Upper lobe of left lung (tissue), 6 donors: ENCODE data around the gene MFAP3L. TPM values are rescaled to one million over a fixed set of nuclear protein-coding genes. Genes with fewer than 3 reads are reported as not detected.
"Not testable (repeated sequence)": the region's sequence is repeated elsewhere in the genome, so short reads cannot be mapped to it uniquely, and the experiment has no call there.

ENCODE experiments used
- ATAC-seq, 2 donors: fragments of 200-7000 bp; cut with Tn5 transposase; one replicate each; pipeline ENCODE4 v1.9.1; 2022; ENCODE audit warnings: mild to moderate bottlenecking in 2 of 2, moderate library complexity in 2 of 2; ENCODE audit not compliant: low FRiP score in 2 of 2
- DNase-seq, 2 donors: peaks; one replicate each; pipeline ENCODE4 v3.0.0-alpha.2; 2019 to 2020
- H3K27ac ChIP-seq, 4 donors: fragments of 200-600 bp; sonication (generic); one replicate each; pipeline ENCODE4 v1.5.1; 2016 to 2019
- H3K27me3 ChIP-seq, 4 donors: fragments of 200-600 bp; sonication (generic); one replicate each; pipeline ENCODE4 v1.5.1; 2017 to 2019
- H3K36me3 ChIP-seq, 4 donors: fragments of 200-600 bp; sonication (generic); one replicate each; pipeline ENCODE4 v1.5.1; 2016 to 2019
- H3K4me1 ChIP-seq, 4 donors: fragments of 200-600 bp; sonication (generic); one replicate each; pipeline ENCODE4 v1.5.1; 2018 to 2019
- H3K4me3 ChIP-seq, 4 donors: fragments of 200-600 bp; sonication (generic); one replicate each; pipeline ENCODE4 v1.5.1; 2017 to 2019; ENCODE audit warnings: mild to moderate bottlenecking in 2 of 4, moderate library complexity in 1 of 4
- H3K9me3 ChIP-seq, 4 donors: fragments of 200-600 bp; sonication (generic); one replicate each; pipeline ENCODE4 v1.5.1; 2018 to 2019
- EP300 ChIP-seq, 4 donors: sonication (generic); formaldehyde crosslinking; IDR thresholded peaks; one replicate each; pipeline ENCODE4 v1.5.1; 2017; ENCODE audit warnings: antibody characterized with exemption in 4 of 4, control low read depth in 2 of 4
- POLR2A ChIP-seq, 4 donors: fragments of 450-650 bp; IDR thresholded peaks; one replicate each; pipeline ENCODE4 v1.5.1; 2016 to 2017; ENCODE audit warnings: antibody characterized with exemption in 4 of 4, mild to moderate bottlenecking in 2 of 4
- POLR2AphosphoS5 ChIP-seq, 2 donors: sonication (generic); formaldehyde crosslinking; IDR thresholded peaks; one replicate each; pipeline ENCODE4 v1.5.1; 2017; ENCODE audit warnings: antibody characterized with exemption in 2 of 2
- WGBS, 2 donors: methylation state at CpG; one replicate each; pipeline ENCODE4 v1.1.5; 2017 to 2018; 5-methylcytosine and 5-hydroxymethylcytosine counted together
- total RNA-seq, 6 donors: library from RNA; depleted of rRNA in 4 of 6; stranded (reverse); fragments of >200 nt in 4 of 6; gene quantifications; one replicate each; pipeline versions ENCODE4 v1.1.0 to v1.2.1, GENCODE V29; 2016 to 2021
- TF ChIP-seq, protein P1 (sequence below), 6 experiments: fragments of 450-650 bp in 4 of 6; fragments of 200-600 bp in 2 of 6; sonication (generic) in 2 of 6; IDR thresholded peaks; one replicate each; pipeline ENCODE4 v1.5.1; 2016 to 2019; ENCODE audit warnings: antibody characterized with exemption in 6 of 6
- donor health status: DM: no; HTN: no; CAD: no; lungs with moderate emphysema.
- donor health status: DM: no; HTN: yes; CAD: no; lungs with severe emphysema.

MFAP3L gene
- total RNA-seq, 6 donors from 2014 or later, result 2.1 to 11.7 (median 6.4) TPM

DNA sequence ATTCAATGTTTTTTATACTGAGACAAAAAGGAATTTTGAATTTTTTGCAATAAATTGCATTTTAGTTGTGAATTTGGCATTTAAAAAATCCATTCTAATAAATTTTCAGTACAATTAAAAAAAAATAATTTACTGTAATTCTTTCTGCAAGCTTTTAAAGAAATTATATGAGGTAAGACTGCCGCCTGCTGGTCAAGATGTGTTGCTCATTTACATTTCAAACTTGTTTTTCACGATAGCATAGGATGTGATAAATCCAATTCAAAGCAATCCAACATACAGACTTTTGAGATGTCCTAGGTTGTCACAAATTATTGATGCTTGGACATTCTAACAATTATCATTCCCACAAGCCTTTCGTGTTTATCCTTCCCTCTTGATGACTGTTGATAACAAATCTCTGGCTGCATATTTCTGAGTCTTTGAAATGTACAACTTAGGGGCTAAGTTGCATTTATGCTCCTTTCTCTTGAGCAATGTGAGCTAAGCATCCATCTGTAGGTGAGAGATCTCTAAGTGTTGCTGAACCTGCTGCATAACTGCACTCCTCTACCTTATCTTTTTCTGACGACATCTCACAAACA is 21.7 kb upstream of the MFAP3L start:
- Histone ChIP-seq H3K4me1 (no peaks in the 10 kb centered on the region), H3K36me3 (no peaks in the 10 kb centered on the region), H3K4me3 (no peak overlapping the region), H3K27ac (no peak overlapping the region), H3K9me3 (no peaks in the 10 kb centered on the region), H3K27me3 (no peaks in the 10 kb centered on the region)
- WGBS, 2 donors, result 16 to 22% methylated on average over 4 of the region's 4 CpGs
- no peak for ATAC-seq
- TF ChIP-seq, protein P1, sequence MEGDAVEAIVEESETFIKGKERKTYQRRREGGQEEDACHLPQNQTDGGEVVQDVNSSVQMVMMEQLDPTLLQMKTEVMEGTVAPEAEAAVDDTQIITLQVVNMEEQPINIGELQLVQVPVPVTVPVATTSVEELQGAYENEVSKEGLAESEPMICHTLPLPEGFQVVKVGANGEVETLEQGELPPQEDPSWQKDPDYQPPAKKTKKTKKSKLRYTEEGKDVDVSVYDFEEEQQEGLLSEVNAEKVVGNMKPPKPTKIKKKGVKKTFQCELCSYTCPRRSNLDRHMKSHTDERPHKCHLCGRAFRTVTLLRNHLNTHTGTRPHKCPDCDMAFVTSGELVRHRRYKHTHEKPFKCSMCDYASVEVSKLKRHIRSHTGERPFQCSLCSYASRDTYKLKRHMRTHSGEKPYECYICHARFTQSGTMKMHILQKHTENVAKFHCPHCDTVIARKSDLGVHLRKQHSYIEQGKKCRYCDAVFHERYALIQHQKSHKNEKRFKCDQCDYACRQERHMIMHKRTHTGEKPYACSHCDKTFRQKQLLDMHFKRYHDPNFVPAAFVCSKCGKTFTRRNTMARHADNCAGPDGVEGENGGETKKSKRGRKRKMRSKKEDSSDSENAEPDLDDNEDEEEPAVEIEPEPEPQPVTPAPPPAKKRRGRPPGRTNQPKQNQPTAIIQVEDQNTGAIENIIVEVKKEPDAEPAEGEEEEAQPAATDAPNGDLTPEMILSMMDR (IDR thresholded peaks at IDR 0.05), result peak; percentile 46 to 82 (median 68)
- no peak for TF ChIP-seq EP300 (IDR thresholded peaks at IDR 0.05)
- peak in 1 of 2 donors; percentile 37 for DNase-seq

DNA sequence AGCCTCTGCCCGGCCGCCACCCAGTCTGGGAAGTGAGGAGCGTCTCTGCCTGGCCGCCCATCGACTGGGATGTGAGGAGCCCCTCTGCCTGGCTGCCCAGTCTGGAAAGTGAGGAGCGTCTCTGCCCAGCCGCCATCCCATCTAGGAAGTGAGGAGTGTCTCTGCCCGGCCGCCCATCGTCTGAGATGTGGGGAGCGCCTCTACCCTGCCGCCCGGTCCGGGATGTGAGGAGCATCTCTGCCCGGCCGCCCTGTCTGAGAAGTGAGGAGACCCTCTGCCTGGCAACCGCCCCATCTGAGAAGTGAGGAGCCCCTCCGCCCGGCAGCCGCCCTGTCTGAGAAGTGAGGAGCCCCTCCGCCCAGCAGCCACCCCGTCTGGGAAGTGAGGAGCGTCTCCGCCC is 20.0 kb upstream of the MFAP3L start:
- DNase-seq, result peak in 1 of 2 donors; percentile 62
- not testable (repeated sequence) for H3K27me3 ChIP-seq, H3K4me3 ChIP-seq, H3K36me3 ChIP-seq, H3K27ac ChIP-seq, ATAC-seq, H3K4me1 ChIP-seq, H3K9me3 ChIP-seq
- WGBS, 2 donors, result 98 to 100% methylated on average over 5 to 17 of the region's 24 CpGs

DNA sequence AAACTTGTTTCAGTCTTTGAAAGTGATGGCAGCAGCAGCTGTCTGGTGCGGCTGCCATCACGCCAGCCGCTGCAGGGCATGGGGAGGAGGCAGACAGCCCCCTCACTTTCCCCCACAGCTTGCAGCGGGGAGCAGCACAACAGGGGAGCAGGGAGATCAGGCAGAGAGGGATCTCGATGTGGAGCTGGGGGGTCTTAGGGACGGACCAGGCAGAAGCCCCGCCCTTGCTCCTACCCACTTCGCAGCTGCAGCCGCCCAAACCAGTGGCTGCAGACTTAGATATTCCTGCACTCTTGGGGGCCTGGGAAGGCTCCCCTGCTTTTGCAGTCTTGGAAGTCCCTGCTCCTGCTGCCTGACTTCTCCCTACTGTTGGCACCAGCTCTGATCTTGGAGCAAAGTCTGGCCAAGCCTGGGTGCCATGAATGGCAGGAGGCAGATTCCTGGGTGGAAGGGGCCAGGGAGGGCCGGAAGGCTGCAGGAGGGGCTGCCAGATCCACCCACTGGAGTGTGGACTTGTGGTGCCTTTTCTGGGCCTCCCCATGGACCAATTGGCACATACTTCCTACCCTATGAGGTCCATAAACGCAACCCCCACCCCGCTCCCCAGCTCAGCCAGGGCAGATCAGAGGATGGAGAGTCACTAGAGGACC is 14.0 kb upstream of the MFAP3L start:
- 85 to 87% methylated on average over 11 to 12 of the region's 12 CpGs for WGBS, 2 donors
- peak in 1 of 2 donors; percentile 37 for DNase-seq
- no peak overlapping the region for H3K4me3 ChIP-seq

DNA sequence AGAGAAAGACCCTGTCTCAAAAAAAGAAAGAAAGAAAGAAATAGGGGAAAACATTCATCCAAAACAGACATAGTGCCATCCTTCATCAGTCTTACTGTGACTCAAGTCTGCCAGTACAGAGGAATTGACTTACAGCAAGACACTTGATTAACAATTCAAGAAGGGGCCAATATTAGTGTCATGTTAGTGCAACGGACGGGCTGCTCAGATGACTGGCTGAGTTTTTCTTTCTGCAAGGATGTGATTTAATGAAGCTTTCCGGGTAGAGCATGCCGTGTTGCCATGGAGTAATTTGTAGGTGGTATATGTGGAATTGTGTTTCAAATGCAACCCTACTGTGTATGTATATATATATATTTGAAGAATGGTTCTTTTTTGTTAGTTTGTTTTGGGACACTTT is 12.6 kb upstream of the MFAP3L start:
- Histone ChIP-seq H3K4me1 (no peaks in the 10 kb centered on the region), H3K4me3 (no peak overlapping the region), H3K36me3 (no peaks in the 10 kb centered on the region), H3K9me3 (no peaks in the 10 kb centered on the region), H3K27ac (no peak overlapping the region), H3K27me3 (no peaks in the 10 kb centered on the region)
- no peak for DNase-seq
- no peak for ATAC-seq
- WGBS, 2 donors, result 70 to 79% methylated on average over 4 of the region's 4 CpGs
- no peak for TF ChIP-seq EP300 (IDR thresholded peaks at IDR 0.05)
- TF ChIP-seq, protein P1 (IDR thresholded peaks at IDR 0.05), result no peak

More for the DNA sequence above, 14.0 kb upstream of the MFAP3L start:
- TF ChIP-seq, protein P1 (IDR thresholded peaks at IDR 0.05), result no peak
- TF ChIP-seq POLR2A (IDR thresholded peaks at IDR 0.05), result no peak
- TF ChIP-seq POLR2AphosphoS5 (IDR thresholded peaks at IDR 0.05), result no peak
- TF ChIP-seq EP300 (IDR thresholded peaks at IDR 0.05), result no peak
- Histone ChIP-seq H3K4me1 (no peaks in the 10 kb centered on the region), H3K27ac (no peak overlapping the region), H3K27me3 (no peaks in the 10 kb centered on the region), H3K9me3 (no peaks in the 10 kb centered on the region), H3K36me3 (no peaks in the 10 kb centered on the region)
- no peak for ATAC-seq

DNA sequence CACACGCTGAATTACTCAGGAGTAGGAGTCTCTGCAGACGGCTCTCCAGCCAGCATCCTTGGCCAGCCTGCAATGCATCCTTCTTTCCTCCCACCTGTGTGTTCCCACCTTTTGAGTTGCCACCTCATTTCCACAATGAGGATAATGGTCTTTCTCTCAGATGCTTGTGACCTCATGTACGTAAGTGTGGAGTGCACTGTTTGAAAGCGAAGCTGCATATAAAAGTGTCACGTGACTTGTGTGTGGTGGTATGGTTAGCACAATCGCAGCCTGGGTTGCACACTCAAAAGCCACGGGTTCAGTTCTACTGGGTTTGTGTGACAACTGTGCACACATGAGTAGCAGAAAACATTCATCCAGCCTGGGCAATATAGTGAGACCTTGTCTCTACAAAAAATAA is 12.0 kb upstream of the MFAP3L start:
- H3K36me3 ChIP-seq, result no peaks in the 10 kb centered on the region
- 80 to 84% methylated on average over 7 of the region's 7 CpGs for WGBS, 2 donors
- DNase-seq, result no peak
- H3K27me3 ChIP-seq, result no peaks in the 10 kb centered on the region
- no peak overlapping the region for H3K27ac ChIP-seq
- H3K9me3 ChIP-seq, result no peaks in the 10 kb centered on the region
- ATAC-seq, result no peak
- no peak overlapping the region for H3K4me3 ChIP-seq
- no peak for TF ChIP-seq EP300 (IDR thresholded peaks at IDR 0.05)
- TF ChIP-seq, protein P1 (IDR thresholded peaks at IDR 0.05), result no peak
- no peak for TF ChIP-seq POLR2AphosphoS5 (IDR thresholded peaks at IDR 0.05)
- no peak for TF ChIP-seq POLR2A (IDR thresholded peaks at IDR 0.05)
- no peaks in the 10 kb centered on the region for H3K4me1 ChIP-seq
